ENCODE data around the gene APOBEC4. TPM values are rescaled to one million over a fixed set of nuclear protein-coding genes. Genes with fewer than 3 reads are reported as not detected.
"Not testable (repeated sequence)": the region's sequence is repeated elsewhere in the genome, so short reads cannot be mapped to it uniquely, and the experiment has no call there.

APOBEC4 gene
- total RNA-seq, 4 donors from 2014 or later: not detected

DNA sequence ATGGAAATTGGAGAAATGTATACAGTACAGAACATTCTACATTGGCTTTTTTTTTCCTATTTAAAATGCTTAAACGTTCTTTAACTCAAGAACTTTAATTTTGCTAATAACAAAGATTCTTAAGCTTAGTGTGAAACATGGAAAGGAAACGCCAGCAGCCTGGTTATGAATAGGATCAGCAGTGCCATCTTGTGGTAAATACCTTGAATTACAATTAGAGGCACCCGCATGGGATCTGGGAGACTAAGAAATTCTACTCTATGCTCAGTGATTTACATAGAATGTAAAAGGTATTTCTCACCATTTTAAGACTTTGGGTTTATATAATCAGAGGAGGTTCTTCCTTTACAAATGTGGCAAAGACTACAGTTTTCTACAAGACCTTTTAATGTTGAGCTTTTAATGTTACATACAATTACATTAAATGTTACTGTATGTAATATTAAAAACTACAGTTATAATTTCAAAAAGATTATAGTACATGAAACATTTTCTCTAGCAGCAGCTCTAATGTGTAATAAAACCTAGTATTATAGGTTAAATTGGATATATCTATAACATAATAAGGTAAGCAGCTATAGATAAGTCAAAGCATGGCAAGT lies 32.1 kb upstream of the APOBEC4 start:
- no peaks in the 10 kb centered on the region for H3K36me3 ChIP-seq
- ATAC-seq: no peak
- H3K27me3 ChIP-seq: no peaks in the 10 kb centered on the region
- H3K4me1 ChIP-seq: no peaks in the 10 kb centered on the region
- H3K4me3 ChIP-seq: no peak overlapping the region
- 25 to 35% methylated on average over 3 of the region's 3 CpGs for WGBS, 2 donors (ENCODE audit: low coverage in 1 of 2)
- TF ChIP-seq, protein P1, sequence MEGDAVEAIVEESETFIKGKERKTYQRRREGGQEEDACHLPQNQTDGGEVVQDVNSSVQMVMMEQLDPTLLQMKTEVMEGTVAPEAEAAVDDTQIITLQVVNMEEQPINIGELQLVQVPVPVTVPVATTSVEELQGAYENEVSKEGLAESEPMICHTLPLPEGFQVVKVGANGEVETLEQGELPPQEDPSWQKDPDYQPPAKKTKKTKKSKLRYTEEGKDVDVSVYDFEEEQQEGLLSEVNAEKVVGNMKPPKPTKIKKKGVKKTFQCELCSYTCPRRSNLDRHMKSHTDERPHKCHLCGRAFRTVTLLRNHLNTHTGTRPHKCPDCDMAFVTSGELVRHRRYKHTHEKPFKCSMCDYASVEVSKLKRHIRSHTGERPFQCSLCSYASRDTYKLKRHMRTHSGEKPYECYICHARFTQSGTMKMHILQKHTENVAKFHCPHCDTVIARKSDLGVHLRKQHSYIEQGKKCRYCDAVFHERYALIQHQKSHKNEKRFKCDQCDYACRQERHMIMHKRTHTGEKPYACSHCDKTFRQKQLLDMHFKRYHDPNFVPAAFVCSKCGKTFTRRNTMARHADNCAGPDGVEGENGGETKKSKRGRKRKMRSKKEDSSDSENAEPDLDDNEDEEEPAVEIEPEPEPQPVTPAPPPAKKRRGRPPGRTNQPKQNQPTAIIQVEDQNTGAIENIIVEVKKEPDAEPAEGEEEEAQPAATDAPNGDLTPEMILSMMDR (IDR thresholded peaks at IDR 0.05): peak; percentile 62 to 70 (median 68)
- no peak for TF ChIP-seq POLR2AphosphoS5 (IDR thresholded peaks at IDR 0.05)
- no peak overlapping the region for H3K27ac ChIP-seq
- H3K9me3 ChIP-seq: no peaks in the 10 kb centered on the region

DNA sequence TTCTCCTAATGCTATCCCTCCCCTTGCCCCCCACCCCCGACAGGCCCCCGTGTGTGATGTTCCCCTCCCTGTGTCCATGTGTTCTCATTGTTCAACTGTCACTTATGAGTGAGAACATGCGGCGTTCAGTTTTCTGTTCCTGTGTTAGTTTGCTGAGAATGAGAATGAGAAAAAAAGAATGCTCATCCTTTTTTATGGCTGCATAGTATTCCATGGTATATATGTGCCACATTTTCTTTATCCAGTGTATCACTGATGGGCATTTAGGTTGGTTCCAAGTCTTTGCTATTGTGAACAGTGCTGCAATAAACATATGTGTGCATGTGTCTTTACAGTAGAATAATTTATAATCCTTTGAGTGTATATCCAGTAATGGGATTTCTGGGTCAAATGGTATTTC lies 26.2 kb upstream of the APOBEC4 start:
- H3K4me1 ChIP-seq, H3K36me3 ChIP-seq, ATAC-seq, H3K9me3 ChIP-seq, H3K27ac ChIP-seq, H3K27me3 ChIP-seq, H3K4me3 ChIP-seq: not testable (repeated sequence)
- WGBS, 2 donors (ENCODE audit: low coverage in 1 of 2): 84 to 92% methylated on average over 2 to 4 of the region's 4 CpGs

DNA sequence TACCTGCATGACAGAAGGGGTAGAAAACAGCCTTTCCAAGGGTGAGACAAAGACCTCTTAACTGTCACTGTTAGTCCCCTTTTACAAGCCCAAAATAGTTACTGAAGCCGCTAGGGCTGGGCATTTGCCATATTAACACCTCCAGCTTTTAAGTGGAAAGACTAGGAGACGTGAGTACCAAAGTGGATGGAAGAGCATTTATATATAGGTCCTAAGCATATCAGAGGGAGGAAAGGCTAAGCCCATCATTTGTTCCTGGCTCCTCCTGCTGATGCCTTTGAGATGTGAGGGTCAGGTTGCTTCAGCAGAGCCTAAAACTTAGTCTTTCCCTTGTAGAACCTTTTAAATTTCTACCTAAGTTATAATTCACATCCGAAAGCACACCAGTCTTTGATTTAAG lies 25.7 kb upstream of the APOBEC4 start:
- 94 to 96% methylated on average over 3 of the region's 3 CpGs for WGBS, 2 donors (ENCODE audit: low coverage in 1 of 2)
- no peak overlapping the region for H3K27ac ChIP-seq
- no peaks in the 10 kb centered on the region for H3K36me3 ChIP-seq
- H3K4me1 ChIP-seq: peaks cover 0 to 14% (median 9%) of the 10 kb centered on the region in 3 donors
- no peaks in the 10 kb centered on the region for H3K27me3 ChIP-seq
- TF ChIP-seq, protein P1 (IDR thresholded peaks at IDR 0.05): no peak
- TF ChIP-seq POLR2AphosphoS5 (IDR thresholded peaks at IDR 0.05) (no peak), POLR2A (IDR thresholded peaks at IDR 0.05) (no peak), EP300 (IDR thresholded peaks at IDR 0.05) (no peak)
- no peak overlapping the region for H3K4me3 ChIP-seq
- ATAC-seq: no peak
- no peaks in the 10 kb centered on the region for H3K9me3 ChIP-seq

DNA sequence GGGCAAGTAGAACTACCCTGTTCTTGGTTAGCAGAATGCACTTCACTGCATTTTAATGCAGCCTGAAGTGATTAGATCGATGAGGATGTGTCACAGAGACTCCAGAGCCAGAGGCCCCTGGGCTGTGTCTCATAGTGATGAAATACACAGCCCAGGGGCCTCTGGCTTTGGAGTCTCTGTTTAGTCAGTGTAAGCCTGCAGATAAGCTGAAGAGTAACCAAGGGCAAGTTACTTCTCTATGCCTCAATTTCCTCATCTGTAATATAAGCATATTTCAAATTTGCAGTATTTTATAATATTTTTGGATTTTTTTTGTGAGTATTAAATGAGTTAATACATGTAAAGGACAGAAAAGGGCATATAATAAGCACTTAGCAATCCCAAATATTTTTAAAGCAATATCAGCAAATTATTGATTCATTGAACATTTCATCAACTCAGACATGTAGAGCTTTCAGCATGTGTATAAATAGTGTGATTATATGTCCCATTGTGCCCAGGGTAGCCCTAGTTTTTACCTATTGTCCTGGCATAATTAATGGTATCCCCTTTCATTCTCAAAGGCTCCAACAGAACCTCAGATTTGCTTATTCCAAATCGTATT lies 23.6 kb upstream of the APOBEC4 start:
- TF ChIP-seq EP300 (IDR thresholded peaks at IDR 0.05) (no peak), POLR2A (IDR thresholded peaks at IDR 0.05) (no peak), POLR2AphosphoS5 (IDR thresholded peaks at IDR 0.05) (no peak)
- TF ChIP-seq, protein P1 (IDR thresholded peaks at IDR 0.05): no peak
- no peak overlapping the region for H3K4me3 ChIP-seq
- H3K27ac ChIP-seq: no peak overlapping the region
- 55 to 70% methylated on average over 2 of the region's 2 CpGs for WGBS, 2 donors (ENCODE audit: low coverage in 1 of 2)
- ATAC-seq: peak; percentile 55
- H3K36me3 ChIP-seq: no peaks in the 10 kb centered on the region
- peaks cover 0 to 18% (median 11%) of the 10 kb centered on the region in 3 donors for H3K4me1 ChIP-seq
- no peaks in the 10 kb centered on the region for H3K27me3 ChIP-seq
- no peaks in the 10 kb centered on the region for H3K9me3 ChIP-seq

DNA sequence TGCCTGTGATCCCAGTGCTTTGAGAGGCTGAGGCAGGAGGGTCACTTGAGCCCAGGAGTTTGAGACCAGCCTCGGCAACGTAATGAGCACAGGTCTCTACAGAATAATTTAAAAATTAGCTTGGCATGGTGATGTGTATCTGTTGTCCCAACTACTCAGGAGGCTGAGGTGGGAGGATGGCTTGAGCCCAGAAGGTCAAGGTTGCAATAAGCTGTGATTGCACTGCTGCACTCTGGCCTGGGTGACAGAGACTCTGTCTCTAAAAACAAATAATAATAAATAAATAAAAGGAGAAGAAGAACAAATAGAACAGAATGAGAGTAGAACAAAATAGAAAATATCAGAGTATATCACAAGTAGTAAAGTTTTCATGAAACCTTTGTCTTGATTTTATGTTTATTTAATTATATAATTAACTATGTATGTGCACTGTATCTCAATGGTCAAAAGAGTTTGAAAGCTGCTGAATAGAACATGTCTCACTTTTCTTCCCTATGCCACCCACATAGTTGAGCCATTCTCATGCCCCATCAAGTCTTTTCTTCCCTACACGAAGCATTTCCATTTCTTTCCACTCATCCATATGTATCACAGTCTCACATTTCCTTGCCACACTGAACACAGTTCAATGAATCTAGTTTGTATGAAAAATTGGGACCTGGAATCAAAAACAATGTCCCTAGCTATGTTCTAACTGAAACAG lies 22.9 kb upstream of the APOBEC4 start:
- no peak for TF ChIP-seq POLR2AphosphoS5 (IDR thresholded peaks at IDR 0.05)
- Histone ChIP-seq H3K36me3 (no peaks in the 10 kb centered on the region), H3K27me3 (no peaks in the 10 kb centered on the region), H3K4me3 (no peak overlapping the region), H3K4me1 (peaks cover 0 to 18% (median 11%) of the 10 kb centered on the region in 3 donors), H3K9me3 (peaks cover 0 to 5% (median 0%) of the 10 kb centered on the region in 3 donors), H3K27ac (no peak overlapping the region)
- 100% methylated on average over 1 to 2 of the region's 3 CpGs for WGBS, 2 donors (ENCODE audit: low coverage in 1 of 2)
- ATAC-seq: no peak

DNA sequence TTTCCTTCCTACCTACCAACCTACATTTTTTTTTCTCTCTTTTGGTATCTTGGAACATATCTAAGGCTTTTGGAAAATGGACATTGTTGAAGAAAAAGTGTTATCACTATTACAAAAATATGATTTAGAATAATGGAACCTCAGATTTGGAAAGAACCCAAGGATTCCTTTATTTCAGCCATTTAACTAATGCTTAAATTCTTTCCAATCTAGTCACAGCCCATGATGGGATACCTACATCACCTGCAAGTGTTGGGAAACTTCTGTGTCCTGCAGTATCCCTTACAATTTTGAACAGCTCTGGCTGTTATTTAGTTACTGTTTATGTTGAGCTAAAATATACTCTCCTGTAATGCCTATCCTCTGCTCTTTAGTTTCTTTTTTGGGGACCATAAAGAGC lies 22.3 kb upstream of the APOBEC4 start:
- Histone ChIP-seq H3K4me1 (peaks cover 0 to 18% (median 11%) of the 10 kb centered on the region in 3 donors), H3K27ac (no peak overlapping the region), H3K27me3 (no peaks in the 10 kb centered on the region), H3K9me3 (peaks cover 0 to 5% (median 0%) of the 10 kb centered on the region in 3 donors), H3K4me3 (no peak overlapping the region), H3K36me3 (no peaks in the 10 kb centered on the region)
- no peak for TF ChIP-seq POLR2AphosphoS5 (IDR thresholded peaks at IDR 0.05)
- TF ChIP-seq EP300 (IDR thresholded peaks at IDR 0.05): no peak
- no peak for TF ChIP-seq POLR2A (IDR thresholded peaks at IDR 0.05)
- TF ChIP-seq, protein P1 (IDR thresholded peaks at IDR 0.05): no peak
- no peak for ATAC-seq

All from gastroesophageal sphincter (tissue), 4 donors.